Measurements from ENCODE around the gene RDM1.

DNA sequence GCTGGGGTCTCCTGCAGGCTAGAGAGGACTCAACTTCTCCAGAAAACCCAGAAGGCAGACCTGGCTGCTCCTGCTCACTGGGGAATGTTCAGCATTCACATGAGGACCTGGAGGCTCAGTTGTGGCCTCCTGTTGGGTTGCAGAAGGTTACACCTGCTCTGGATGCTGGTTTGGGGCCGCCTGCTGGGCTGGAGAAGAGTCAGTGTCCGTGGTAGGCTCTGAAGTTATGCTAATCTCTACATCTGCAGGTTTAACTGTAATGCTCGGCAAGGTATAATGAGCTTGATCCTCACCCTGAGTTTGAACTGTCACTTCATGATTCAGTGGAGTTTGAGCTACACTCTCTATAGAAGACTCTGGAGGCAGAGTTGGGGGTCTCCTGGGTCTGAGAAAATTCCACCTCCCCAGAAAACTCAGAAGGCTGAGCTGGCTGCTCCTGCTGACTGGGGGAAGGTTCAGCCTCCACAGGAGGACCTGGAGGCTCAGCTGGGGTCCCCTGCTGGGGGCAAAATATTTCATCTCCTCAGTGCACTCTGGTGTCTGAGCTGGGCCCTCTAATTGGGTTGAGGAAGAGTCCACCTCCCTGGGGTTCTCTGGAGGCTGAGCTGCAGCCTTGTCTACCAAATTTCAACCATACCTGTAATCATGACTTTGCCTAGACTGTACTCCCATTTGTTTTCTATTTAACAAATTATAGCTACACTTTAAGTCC lies 23.5 kb downstream of the RDM1 start:
- TF ChIP-seq, protein P1, sequence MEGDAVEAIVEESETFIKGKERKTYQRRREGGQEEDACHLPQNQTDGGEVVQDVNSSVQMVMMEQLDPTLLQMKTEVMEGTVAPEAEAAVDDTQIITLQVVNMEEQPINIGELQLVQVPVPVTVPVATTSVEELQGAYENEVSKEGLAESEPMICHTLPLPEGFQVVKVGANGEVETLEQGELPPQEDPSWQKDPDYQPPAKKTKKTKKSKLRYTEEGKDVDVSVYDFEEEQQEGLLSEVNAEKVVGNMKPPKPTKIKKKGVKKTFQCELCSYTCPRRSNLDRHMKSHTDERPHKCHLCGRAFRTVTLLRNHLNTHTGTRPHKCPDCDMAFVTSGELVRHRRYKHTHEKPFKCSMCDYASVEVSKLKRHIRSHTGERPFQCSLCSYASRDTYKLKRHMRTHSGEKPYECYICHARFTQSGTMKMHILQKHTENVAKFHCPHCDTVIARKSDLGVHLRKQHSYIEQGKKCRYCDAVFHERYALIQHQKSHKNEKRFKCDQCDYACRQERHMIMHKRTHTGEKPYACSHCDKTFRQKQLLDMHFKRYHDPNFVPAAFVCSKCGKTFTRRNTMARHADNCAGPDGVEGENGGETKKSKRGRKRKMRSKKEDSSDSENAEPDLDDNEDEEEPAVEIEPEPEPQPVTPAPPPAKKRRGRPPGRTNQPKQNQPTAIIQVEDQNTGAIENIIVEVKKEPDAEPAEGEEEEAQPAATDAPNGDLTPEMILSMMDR (conservative IDR thresholded peaks at IDR 0.05 in 1 of 2, IDR thresholded peaks at IDR 0.05 in 1 of 2; ENCODE audit: low read depth in 1 of 2, low read length in 2 of 2): no peak
- no peak for TF ChIP-seq EZH2 (IDR thresholded peaks at IDR 0.05; ENCODE audit: low read length, missing control alignments)

All from fibroblast of lung (primary cell).